ENCODE results near the gene CCNF.
"Not testable (repeated sequence)": the region's sequence is repeated elsewhere in the genome, so short reads cannot be mapped to it uniquely, and the experiment has no call there.

Gene CCNF

DNA sequence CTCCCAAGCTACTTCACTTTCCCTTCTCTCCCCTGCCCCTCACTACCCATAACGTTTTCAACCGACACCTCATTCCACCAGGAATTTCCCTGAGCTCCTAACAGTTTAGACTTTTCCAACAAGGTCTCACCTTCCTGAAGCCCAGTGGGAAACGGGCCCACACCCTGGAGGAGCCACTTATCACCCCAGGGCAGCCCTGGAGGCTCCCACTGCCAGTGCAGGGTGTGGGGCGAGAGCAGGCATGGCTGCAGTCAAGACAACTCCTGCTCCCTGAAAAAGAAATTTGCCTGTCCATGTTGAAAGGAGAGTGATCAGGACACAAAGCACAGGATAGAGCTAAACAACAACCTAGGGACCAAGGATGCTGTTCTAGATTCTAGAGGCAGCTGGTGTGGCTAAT, 1.7 kb upstream of the CCNF start:
- DNase-seq (ENCODE audit: low spot score), result no peak
- TF ChIP-seq, protein P1, sequence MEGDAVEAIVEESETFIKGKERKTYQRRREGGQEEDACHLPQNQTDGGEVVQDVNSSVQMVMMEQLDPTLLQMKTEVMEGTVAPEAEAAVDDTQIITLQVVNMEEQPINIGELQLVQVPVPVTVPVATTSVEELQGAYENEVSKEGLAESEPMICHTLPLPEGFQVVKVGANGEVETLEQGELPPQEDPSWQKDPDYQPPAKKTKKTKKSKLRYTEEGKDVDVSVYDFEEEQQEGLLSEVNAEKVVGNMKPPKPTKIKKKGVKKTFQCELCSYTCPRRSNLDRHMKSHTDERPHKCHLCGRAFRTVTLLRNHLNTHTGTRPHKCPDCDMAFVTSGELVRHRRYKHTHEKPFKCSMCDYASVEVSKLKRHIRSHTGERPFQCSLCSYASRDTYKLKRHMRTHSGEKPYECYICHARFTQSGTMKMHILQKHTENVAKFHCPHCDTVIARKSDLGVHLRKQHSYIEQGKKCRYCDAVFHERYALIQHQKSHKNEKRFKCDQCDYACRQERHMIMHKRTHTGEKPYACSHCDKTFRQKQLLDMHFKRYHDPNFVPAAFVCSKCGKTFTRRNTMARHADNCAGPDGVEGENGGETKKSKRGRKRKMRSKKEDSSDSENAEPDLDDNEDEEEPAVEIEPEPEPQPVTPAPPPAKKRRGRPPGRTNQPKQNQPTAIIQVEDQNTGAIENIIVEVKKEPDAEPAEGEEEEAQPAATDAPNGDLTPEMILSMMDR (IDR thresholded peaks at IDR 0.05; ENCODE audit: borderline replicate concordance, control extremely low read depth, extremely low read depth, insufficient read depth, missing control alignments), result no peak
- in situ Hi-C loops (cut with MboI; ENCODE audit: low sequenced_read_pairs, unreplicated experiment), result no loop called here

DNA sequence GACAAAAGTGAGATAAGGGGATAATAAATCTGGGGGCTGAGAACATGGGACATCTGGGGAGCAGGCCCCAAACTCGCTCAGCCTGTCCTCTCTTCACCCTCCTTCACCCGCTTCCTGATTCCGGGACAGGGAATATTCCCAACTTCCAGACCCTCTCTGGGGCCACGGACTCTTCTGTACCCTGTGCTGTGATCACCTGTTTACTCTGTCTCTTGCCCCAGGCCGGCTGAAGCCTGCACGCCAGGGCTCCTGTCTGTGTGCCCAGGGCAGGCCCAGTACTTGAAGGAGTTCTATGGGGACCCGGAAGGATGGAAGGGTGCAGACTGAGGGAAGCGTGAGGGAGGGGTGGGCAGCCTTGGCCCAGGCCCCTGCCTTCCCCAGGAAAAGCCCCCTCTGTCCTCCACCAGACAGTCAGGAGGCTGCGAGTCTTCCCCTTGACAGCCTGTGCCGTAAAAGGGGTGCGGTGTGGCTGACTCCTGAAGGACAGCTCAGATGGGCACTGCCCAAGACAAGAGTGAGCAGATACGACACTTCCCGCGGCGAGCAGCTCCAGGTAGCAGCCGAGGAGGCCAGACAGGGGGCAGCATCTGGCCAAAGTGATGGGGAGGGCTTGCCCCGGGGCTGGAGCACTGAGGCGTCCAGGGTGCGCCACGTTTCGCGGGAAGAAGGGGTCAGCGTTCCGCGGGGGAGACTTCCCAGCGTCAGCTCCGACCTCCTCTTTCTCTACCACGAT, 1.0 kb upstream of the CCNF start:
- in situ Hi-C loops (cut with MboI; ENCODE audit: low sequenced_read_pairs, unreplicated experiment), result no loop called here
- peak; percentile 76 for DNase-seq (ENCODE audit: low spot score)
- TF ChIP-seq, protein P1 (IDR thresholded peaks at IDR 0.05; ENCODE audit: borderline replicate concordance, control extremely low read depth, extremely low read depth, insufficient read depth, missing control alignments), result peak; percentile 57

DNA sequence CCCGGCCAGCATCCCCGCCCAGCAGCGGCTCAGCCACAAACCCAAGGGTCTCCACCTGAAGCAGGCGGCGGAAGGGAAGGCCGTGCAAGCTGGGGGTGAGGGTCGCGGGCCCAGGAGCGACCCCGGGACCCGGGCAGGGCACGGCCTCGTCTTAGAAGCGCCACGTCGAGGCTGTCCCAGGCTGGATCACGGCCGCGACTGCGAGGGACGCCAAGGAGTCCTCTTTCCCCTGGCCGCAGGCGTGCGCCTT, 538 bp upstream of the CCNF start:
- TF ChIP-seq, protein P1 (IDR thresholded peaks at IDR 0.05; ENCODE audit: borderline replicate concordance, control extremely low read depth, extremely low read depth, insufficient read depth, missing control alignments), result no peak
- in situ Hi-C loops (cut with MboI; ENCODE audit: low sequenced_read_pairs, unreplicated experiment), result no loop called here

DNA sequence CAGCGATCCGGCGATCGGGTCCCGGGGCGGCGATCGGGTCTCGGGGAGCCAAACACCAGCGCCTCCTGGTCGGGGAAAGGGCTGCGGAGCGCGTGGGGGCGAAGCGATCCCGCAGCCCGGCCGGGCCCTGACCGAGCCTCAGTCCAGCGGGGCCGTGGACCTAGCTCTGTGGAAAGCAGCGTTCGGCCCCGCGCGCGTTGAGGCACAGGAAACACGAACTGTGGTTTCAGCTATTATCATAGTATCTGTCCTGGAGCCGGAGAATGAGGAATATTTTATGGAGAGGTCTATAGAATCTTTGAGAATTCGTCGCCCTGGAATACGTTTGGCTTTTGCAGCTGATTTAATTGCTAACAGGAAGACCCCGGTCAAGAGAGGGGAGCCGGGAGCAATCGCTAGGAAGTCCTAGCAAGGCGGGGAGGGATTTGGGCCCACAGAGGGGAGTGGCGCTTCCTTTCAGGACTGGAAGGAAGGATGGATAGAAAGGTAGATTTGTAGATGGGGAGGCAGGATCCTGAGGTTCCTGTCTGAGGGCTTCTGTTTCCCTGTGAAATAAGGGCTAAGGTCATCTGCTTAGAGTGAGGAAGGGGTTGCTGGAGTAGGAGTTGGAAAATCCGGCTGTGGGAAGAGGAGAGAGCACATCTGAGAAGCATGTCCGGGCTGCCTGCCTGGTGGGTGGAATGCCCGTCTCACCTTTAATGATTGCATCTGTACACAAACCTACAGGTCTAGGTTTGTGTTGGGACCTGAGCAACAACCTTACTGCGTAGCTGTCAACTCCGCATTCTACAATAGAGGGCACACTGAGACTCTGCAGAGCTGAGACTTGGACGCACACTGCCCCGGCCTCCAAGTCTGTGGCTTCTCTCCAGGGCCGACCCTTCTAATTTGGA, 770 bp downstream of the CCNF start:
- in situ Hi-C loops (cut with MboI; ENCODE audit: low sequenced_read_pairs, unreplicated experiment), result no loop called here
- DNase-seq (ENCODE audit: low spot score), result peak; percentile 66

More for the DNA sequence above, 538 bp upstream of the CCNF start:
- no peak for DNase-seq (ENCODE audit: low spot score)

DNA sequence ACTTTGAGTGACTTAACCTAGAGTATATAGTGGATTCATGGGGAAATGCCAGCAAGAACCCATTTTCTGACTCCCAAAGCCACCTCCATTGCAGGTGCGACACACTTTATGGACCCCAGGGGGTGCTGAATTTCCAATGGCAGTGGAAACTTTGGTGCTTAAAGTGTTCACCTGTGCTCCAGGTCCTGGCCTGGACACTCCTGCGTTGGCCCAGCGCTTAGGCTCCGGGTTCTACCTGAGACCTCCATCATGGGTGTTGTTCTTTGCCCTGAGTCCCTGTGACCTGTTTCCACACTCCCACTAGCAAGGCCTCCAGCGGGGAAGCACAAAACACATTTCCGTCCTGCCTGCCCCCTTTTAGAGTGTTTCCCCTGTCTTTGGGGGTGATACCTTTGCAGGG, 3.0 kb downstream of the CCNF start:
- DNase-seq (ENCODE audit: low spot score), result no peak
- TF ChIP-seq, protein P1 (IDR thresholded peaks at IDR 0.05; ENCODE audit: borderline replicate concordance, control extremely low read depth, extremely low read depth, insufficient read depth, missing control alignments), result no peak
- in situ Hi-C loops (cut with MboI; ENCODE audit: low sequenced_read_pairs, unreplicated experiment), result no loop called here

More for the DNA sequence above, 770 bp downstream of the CCNF start:
- TF ChIP-seq, protein P1 (IDR thresholded peaks at IDR 0.05; ENCODE audit: borderline replicate concordance, control extremely low read depth, extremely low read depth, insufficient read depth, missing control alignments), result peak; percentile 60

DNA sequence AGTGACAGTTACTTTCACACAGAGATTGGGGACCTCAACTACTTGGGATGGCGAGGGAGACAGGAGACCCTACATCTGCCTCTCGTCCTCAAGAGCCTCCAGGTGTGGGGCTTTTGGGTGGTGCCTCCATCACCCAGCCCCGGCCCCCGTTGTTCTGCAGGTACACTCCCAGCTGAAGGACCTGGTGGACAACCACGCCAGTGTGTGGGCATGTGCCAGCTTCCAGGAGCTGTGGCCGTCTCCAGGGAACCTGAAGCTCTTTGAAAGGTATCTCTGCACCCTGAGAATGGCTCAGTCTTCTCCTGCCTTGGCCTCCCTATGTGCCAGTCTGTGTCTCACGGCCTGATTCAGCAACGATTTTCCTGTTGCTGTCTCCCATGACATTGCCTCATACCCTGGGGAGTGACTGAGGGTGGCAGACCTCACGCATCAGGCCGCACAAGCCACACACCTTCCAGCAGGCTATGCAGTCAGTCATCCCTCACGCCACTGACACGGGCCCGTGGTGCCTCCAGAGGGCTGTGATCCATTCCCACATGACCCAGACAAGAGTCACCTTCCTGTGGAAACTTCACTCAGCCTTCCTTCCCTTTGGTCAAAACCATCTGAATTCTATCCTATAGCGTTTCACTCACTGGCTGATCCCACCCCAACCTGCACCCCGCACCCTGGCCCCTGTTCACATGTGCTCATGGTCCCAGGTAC, 3.7 kb downstream of the CCNF start:
- in situ Hi-C loops (cut with MboI; ENCODE audit: low sequenced_read_pairs, unreplicated experiment), result no loop called here
- TF ChIP-seq, protein P1 (IDR thresholded peaks at IDR 0.05; ENCODE audit: borderline replicate concordance, control extremely low read depth, extremely low read depth, insufficient read depth, missing control alignments), result no peak
- DNase-seq (ENCODE audit: low spot score), result no peak

DNA sequence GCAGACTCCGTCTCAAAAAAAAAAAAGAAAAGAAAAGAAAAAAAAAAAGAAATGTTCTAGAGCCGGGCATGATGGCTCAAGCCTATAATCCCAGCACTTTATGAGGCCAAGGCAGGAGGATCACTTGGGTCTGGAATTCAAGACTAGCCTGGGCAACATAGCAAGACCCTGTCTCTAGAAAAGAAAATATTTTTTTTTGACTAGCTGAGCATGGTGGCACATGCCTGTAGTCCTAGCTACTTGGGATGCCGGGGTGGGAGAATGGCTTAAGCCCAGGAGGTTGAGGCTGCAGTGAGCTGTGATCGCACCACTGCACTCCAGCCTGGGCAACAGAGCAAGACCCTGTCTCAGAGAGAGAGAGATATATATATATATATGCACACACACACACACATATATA, 6.0 kb downstream of the CCNF start:
- in situ Hi-C loops (cut with MboI; ENCODE audit: low sequenced_read_pairs, unreplicated experiment); DNase-seq (ENCODE audit: low spot score): not testable (repeated sequence)
